OCI-LY7 (cell line): ENCODE measurements around the gene USP28. TPM values are rescaled to one million over a fixed set of nuclear protein-coding genes. Genes with fewer than 3 reads are reported as not detected.

Experiments
- BruUV-seq: library from RNA; stranded (reverse); fragments of 400-500 nt; replicated peaks from 2 replicates; lab custom pipeline; 2021; lab: Mats Ljungman, UMichigan
- CTCF ChIA-PET: fragments of 300-600 bp; sonication (Branson Sonifier 250); formaldehyde crosslinking; loops from one replicate; lab custom pipeline; 2022; ENCODE audit warnings: antibody characterized with exemption; ENCODE audit not compliant: unreplicated experiment; lab: Charles Lee
- POLR2A ChIA-PET: fragments of 300-600 bp; sonication (Branson Sonifier 250); formaldehyde crosslinking; loops from one replicate; lab custom pipeline; 2022; ENCODE audit warnings: antibody characterized with exemption; lab: Charles Lee
- DNase-seq: peaks from one replicate; pipeline ENCODE4 v3.0.0-alpha.2; 2015; ENCODE audit warnings: low spot score
- H2AFZ ChIP-seq: fragments of 200-600 bp; sonication (generic), shearing (Covaris generic); 2 replicates; pipeline ENCODE4 v1.6.1; 2014; ENCODE audit warnings: mild to moderate bottlenecking, antibody characterized with exemption, low read length, moderate library complexity
- H3K27ac ChIP-seq: fragments of 200-600 bp; sonication (generic); 2 replicates; pipeline ENCODE4 v1.5.1; 2014; ENCODE audit warnings: mixed run types, low read depth, mild to moderate bottlenecking, moderate library complexity, low read length, inconsistent platforms; ENCODE audit not compliant: poor library complexity, severe bottlenecking
- H3K36me3 ChIP-seq: fragments of 200-600 bp; sonication (generic); 2 replicates; pipeline ENCODE4 v1.6.1; 2014; ENCODE audit warnings: mild to moderate bottlenecking, antibody characterized with exemption, low read length, moderate library complexity, mixed read lengths; ENCODE audit not compliant: insufficient read depth
- H3K4me1 ChIP-seq: fragments of 200-600 bp; sonication (generic); 2 replicates; pipeline ENCODE4 v1.5.1; 2014; ENCODE audit warnings: mild to moderate bottlenecking, low read length; ENCODE audit not compliant: insufficient read depth, poor library complexity, severe bottlenecking
- H3K4me2 ChIP-seq: fragments of 200-600 bp; sonication (generic); 2 replicates; pipeline ENCODE4 v1.6.1; 2014; ENCODE audit warnings: mild to moderate bottlenecking, low read length
- H3K4me3 ChIP-seq: fragments of 200-600 bp; sonication (generic); 2 replicates; pipeline ENCODE4 v1.5.1; 2014; ENCODE audit warnings: mild to moderate bottlenecking, low read depth, low read length; ENCODE audit not compliant: poor library complexity, severe bottlenecking
- H3K79me2 ChIP-seq: fragments of 200-600 bp; sonication (generic); 2 replicates; pipeline ENCODE4 v1.6.1; 2016; ENCODE audit warnings: low read depth, mild to moderate bottlenecking, low read length, moderate library complexity, mixed read lengths; ENCODE audit not compliant: insufficient read depth
- H3K9me2 ChIP-seq: fragments of 200-600 bp; sonication (generic); 2 replicates; pipeline ENCODE4 v1.6.1; 2016; ENCODE audit warnings: mild to moderate bottlenecking, low read length, mixed read lengths; ENCODE audit not compliant: insufficient read depth
- H3K9me3 ChIP-seq: fragments of 200-600 bp; sonication (generic); 2 replicates; pipeline ENCODE4 v1.6.1; 2014; ENCODE audit warnings: mild to moderate bottlenecking, mixed run types, low read length, mixed read lengths
- H4K20me1 ChIP-seq: fragments of 200-600 bp; sonication (generic); 2 replicates; pipeline ENCODE4 v1.6.1; 2014; ENCODE audit warnings: mild to moderate bottlenecking, antibody characterized with exemption, low read length, moderate library complexity, mixed read lengths; ENCODE audit not compliant: insufficient read depth
- CTCF ChIP-seq: fragments of 200-600 bp; sonication (generic); conservative IDR thresholded peaks from 2 replicates; pipeline ENCODE4 v1.5.1; 2014; ENCODE audit warnings: mild to moderate bottlenecking, antibody characterized with exemption, low read length, moderate library complexity, mixed read lengths
- EZH2phosphoT487 ChIP-seq: fragments of 200-600 bp; sonication (generic); IDR thresholded peaks from 2 replicates; pipeline ENCODE4 v1.6.1; 2018; ENCODE audit warnings: low read depth, borderline replicate concordance, mild to moderate bottlenecking, mixed run types, antibody characterized with exemption, low read length, moderate library complexity, mixed read lengths
- intact Hi-C: fragments of 100-400 bp; cut with micrococcal nuclease; formaldehyde crosslinking; loops from one replicate; pipeline ENCODE4 v1.10.0; 2022; ENCODE audit not compliant: unreplicated experiment
- total RNA-seq, 2 experiments: library from RNA; depleted of rRNA in 1 of 2; stranded (reverse); fragments of >200 nt in 1 of 2; shearing (Covaris generic) in 1 of 2; gene quantifications; 2 replicates each; pipeline ENCODE4 v1.2.3, GENCODE V29; 2014 to 2022

Gene USP28
- total RNA-seq, 2 experiments from 2014 or later: 26.8 to 37.1 TPM

- Histone ChIP-seq H3K4me2 (no peak overlapping the region), H3K4me3 (no peak overlapping the region), H4K20me1 (no peaks in the 10 kb centered on the region), H3K9me3 (no peaks in the 10 kb centered on the region), H3K79me2 (no peaks in the 10 kb centered on the region), H3K9me2 (no peaks in the 10 kb centered on the region), H2AFZ (no peak overlapping the region), H3K27ac (no peak overlapping the region), H3K4me1 (no peaks in the 10 kb centered on the region), H3K36me3 (peaks cover 66% of the 10 kb centered on the region)
- POLR2A ChIA-PET: interaction anchor here (0.6 to 1.7 kb wide), 5 partner anchors 8 to 35 kb away, joined by 3 to 5 read pairs (median 3); no protein-coding TSS in a partner anchor
- CTCF ChIA-PET: no interaction called here
- intact Hi-C loops: no loop called here
- TF ChIP-seq CTCF: no peak
- no peak for TF ChIP-seq EZH2phosphoT487
- no TSS peak for BruUV-seq
- DNase-seq: no peak
These were observed 42.2 kb downstream of the USP28 start for GRCh38 chr11:113833151-113833550.

- DNase-seq: no peak
- TSS peak; percentile 25 for BruUV-seq
These were observed 44.1 kb downstream of the USP28 start for GRCh38 chr11:113831314-113831713.

More at GRCh38 chr11:113831314-113831713, 44.1 kb downstream of the USP28 start:
- Histone ChIP-seq H3K79me2 (no peaks in the 10 kb centered on the region), H3K27ac (no peak overlapping the region), H2AFZ (no peak overlapping the region), H4K20me1 (no peaks in the 10 kb centered on the region), H3K4me2 (no peak overlapping the region), H3K4me1 (no peaks in the 10 kb centered on the region), H3K4me3 (no peak overlapping the region), H3K9me3 (no peaks in the 10 kb centered on the region), H3K36me3 (peaks cover 66% of the 10 kb centered on the region), H3K9me2 (no peaks in the 10 kb centered on the region)
- no peak for TF ChIP-seq EZH2phosphoT487
- TF ChIP-seq CTCF: no peak
- ChIA-PET POLR2A (interaction anchor here (1.7 kb wide), 1 partner anchor 10 kb away, joined by 5 read pairs; no protein-coding TSS in a partner anchor), CTCF (no interaction called here)
- intact Hi-C loops: no loop called here
